NCI-H187 treated with DMSO at 0.1 percent for 48 hours (cell line): ENCODE data around the gene PITPNM2.

ENCODE experiments used
- DNase-seq: peaks from one replicate; lab custom pipeline; 2025; lab: John Stamatoyannopoulos, UW

Gene PITPNM2

GRCh38 chr12:123150744-123151456 is at the start of gene PITPNM2:
Gene PITPNM2, minus strand, starts transcription at chr12:123151090. Its CDS starts 116,500 bp downstream, at chr12:123034590.
- no peak for DNase-seq

- DNase-seq: no peak
Measured at GRCh38 chr12:123200414-123200813, 49.5 kb upstream of the PITPNM2 start.

- no peak for DNase-seq
Measured at GRCh38 chr12:123199936-123200335, 49.0 kb upstream of the PITPNM2 start.

GRCh38 chr12:123187637-123188036 is 36.7 kb upstream of the PITPNM2 start:
- no peak for DNase-seq

- no peak for DNase-seq
Measured at GRCh38 chr12:123180171-123180570, 29.3 kb upstream of the PITPNM2 start.

GRCh38 chr12:123171967-123172366 is 21.1 kb upstream of the PITPNM2 start:
- DNase-seq: no peak

- DNase-seq: no peak
Measured at GRCh38 chr12:123167329-123167728, 16.4 kb upstream of the PITPNM2 start.

- no peak for DNase-seq
Measured at GRCh38 chr12:123165537-123165936, 14.6 kb upstream of the PITPNM2 start.

- no peak for DNase-seq
Measured at GRCh38 chr12:123164710-123165261, 13.9 kb upstream of the PITPNM2 start.

GRCh38 chr12:123164222-123164621 is 13.3 kb upstream of the PITPNM2 start:
- peak; percentile 72 for DNase-seq

- DNase-seq: no peak
Measured at GRCh38 chr12:123163227-123163626, 12.3 kb upstream of the PITPNM2 start.

- no peak for DNase-seq
Measured at GRCh38 chr12:123160801-123161487, 10.1 kb upstream of the PITPNM2 start.

- no peak for DNase-seq
Measured at GRCh38 chr12:123153906-123154305, 3.0 kb upstream of the PITPNM2 start.

GRCh38 chr12:123152833-123153232 is 1.9 kb upstream of the PITPNM2 start:
- DNase-seq: no peak

GRCh38 chr12:123151457-123152454 is 866 bp upstream of the PITPNM2 start:
- no peak for DNase-seq

- DNase-seq: no peak
Measured at GRCh38 chr12:123150275-123150743, 581 bp downstream of the PITPNM2 start.

- DNase-seq: no peak
Measured at GRCh38 chr12:123149501-123150274, 1.2 kb downstream of the PITPNM2 start.

GRCh38 chr12:123149088-123149487 is 1.8 kb downstream of the PITPNM2 start:
- no peak for DNase-seq

GRCh38 chr12:123148655-123149054 is 2.2 kb downstream of the PITPNM2 start:
- no peak for DNase-seq

- DNase-seq: no peak
Measured at GRCh38 chr12:123148223-123148622, 2.7 kb downstream of the PITPNM2 start.

- no peak for DNase-seq
Measured at GRCh38 chr12:123145211-123145610, 5.7 kb downstream of the PITPNM2 start.
